ENCODE data around the gene INPP4B. TPM values are rescaled to one million over a fixed set of nuclear protein-coding genes. Genes with fewer than 3 reads are reported as not detected.

The INPP4B gene
- total RNA-seq, 1 donor from 2014 or later: 16.8 TPM

- Mint-ChIP-seq H3K4me3 (no peak overlapping the region), H3K4me1 (ENCODE audit: low read depth) (no peaks in the 10 kb centered on the region), H3K36me3 (ENCODE audit: low read depth) (peaks cover 8% of the 10 kb centered on the region), H3K27ac (no peak overlapping the region), H3K27me3 (ENCODE audit: insufficient read depth) (no peaks in the 10 kb centered on the region), H3K9me3 (peaks cover 12% of the 10 kb centered on the region)
- intact Hi-C loops (cut with micrococcal nuclease): no loop called here
- no peak for DNase-seq (ENCODE audit: low spot score)
These were observed 781.9 kb downstream of the INPP4B start for GRCh38 chr4:142064181-142064580.

DNA sequence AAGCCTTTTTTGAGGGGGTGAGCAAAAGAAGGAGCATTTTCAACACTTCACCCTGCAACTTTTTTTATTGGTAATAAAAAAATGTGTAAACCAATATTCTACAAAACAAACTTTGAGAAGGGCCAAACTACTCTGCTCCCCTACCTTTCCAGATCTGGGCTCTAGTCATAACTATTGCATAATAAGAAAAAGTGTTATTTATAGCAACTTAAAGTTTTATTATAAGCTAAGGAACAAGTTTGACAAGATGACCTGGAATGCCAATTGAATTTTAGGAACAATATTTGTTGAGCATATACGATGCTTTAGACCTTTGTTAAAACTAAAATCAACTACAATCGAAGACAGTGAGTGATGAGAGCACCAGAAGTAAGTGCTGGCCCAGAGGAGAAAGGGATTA lies 800.1 kb downstream of the INPP4B start:
- H3K4me1 Mint-ChIP-seq (ENCODE audit: low read depth): peaks cover 5% of the 10 kb centered on the region
- H3K4me3 Mint-ChIP-seq: no peak overlapping the region
- no peaks in the 10 kb centered on the region for H3K27me3 Mint-ChIP-seq (ENCODE audit: insufficient read depth)
- H3K27ac Mint-ChIP-seq: no peak overlapping the region
- intact Hi-C loops (cut with micrococcal nuclease): no loop called here
- DNase-seq (ENCODE audit: low spot score): no peak
- H3K36me3 Mint-ChIP-seq (ENCODE audit: low read depth): no peaks in the 10 kb centered on the region
- H3K9me3 Mint-ChIP-seq: no peaks in the 10 kb centered on the region

DNA sequence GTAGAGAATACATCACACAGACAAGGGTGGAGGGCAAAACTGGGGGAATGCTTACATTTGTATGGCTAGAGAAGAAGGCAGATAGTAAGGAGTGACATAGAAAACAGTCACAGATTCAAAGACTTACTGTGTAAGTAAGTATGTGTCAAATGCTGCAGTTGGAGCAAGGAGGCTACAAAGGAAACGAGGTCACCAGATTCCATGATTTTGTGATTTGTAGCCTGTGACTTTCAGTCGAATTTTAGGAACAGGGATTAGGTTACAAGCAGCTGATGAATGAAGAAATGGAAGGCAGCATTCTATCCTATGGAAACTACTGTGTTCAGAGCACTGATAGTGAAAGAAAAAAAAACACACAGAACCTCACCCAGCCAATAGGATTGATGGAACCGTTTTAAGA lies 801.8 kb downstream of the INPP4B start:
- intact Hi-C loops (cut with micrococcal nuclease): no loop called here
- H3K36me3 Mint-ChIP-seq (ENCODE audit: low read depth): no peaks in the 10 kb centered on the region
- no peak overlapping the region for H3K27ac Mint-ChIP-seq
- no peak overlapping the region for H3K4me3 Mint-ChIP-seq
- H3K9me3 Mint-ChIP-seq: no peaks in the 10 kb centered on the region
- H3K27me3 Mint-ChIP-seq (ENCODE audit: insufficient read depth): no peaks in the 10 kb centered on the region
- peaks cover 5% of the 10 kb centered on the region for H3K4me1 Mint-ChIP-seq (ENCODE audit: low read depth)
- no peak for DNase-seq (ENCODE audit: low spot score)

DNA sequence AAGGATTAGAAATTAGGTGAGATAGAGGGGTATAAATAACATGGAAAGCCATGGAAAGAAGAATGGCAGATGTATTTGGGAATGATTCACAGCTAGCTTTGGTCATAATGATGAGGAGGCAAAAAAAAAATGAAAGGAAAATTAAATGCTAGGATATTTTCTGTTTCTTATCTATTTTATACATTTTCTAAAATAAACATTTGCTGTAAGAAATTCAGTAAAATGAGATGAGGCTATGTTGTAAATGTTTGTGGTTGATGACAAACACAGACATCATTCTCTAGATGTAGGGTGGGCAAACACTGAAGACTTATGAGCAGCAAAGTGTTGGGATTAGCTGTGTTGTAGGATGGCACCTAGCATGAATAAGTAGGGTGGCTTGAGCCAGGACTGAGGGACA lies 802.6 kb downstream of the INPP4B start:
- Mint-ChIP-seq H3K36me3 (ENCODE audit: low read depth) (no peaks in the 10 kb centered on the region), H3K27me3 (ENCODE audit: insufficient read depth) (no peaks in the 10 kb centered on the region), H3K4me1 (ENCODE audit: low read depth) (peaks cover 12% of the 10 kb centered on the region), H3K27ac (no peak overlapping the region), H3K9me3 (no peaks in the 10 kb centered on the region), H3K4me3 (no peak overlapping the region)
- no peak for DNase-seq (ENCODE audit: low spot score)
- intact Hi-C loops (cut with micrococcal nuclease): no loop called here

DNA sequence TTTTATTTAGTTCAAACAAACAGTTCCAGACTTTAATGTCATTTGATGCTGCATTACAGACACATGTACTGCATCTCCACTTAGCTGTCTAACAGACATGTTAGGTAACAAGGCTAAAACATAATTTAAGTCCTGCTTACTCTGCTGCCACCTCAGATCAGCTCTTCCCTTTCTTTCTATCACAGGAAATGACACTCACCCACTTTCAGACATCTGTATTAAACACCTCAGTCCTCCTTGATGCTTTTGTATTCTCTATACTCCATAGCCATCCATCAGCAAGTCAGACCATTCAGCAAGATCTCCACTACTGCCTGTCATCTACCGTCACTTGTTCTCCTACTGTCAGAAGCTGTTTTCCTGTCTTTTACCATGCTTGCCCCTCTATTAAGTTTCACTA lies 804.3 kb downstream of the INPP4B start:
- Mint-ChIP-seq H3K27me3 (ENCODE audit: insufficient read depth) (no peaks in the 10 kb centered on the region), H3K4me3 (no peak overlapping the region), H3K27ac (no peak overlapping the region), H3K9me3 (no peaks in the 10 kb centered on the region), H3K36me3 (ENCODE audit: low read depth) (no peaks in the 10 kb centered on the region), H3K4me1 (ENCODE audit: low read depth) (peaks cover 15% of the 10 kb centered on the region)
- intact Hi-C loops (cut with micrococcal nuclease): no loop called here
- no peak for DNase-seq (ENCODE audit: low spot score)

GRCh38 chr4:142040043-142040442 lies 806.1 kb downstream of the INPP4B start:
- intact Hi-C loops (cut with micrococcal nuclease): no loop called here
- no peaks in the 10 kb centered on the region for H3K27me3 Mint-ChIP-seq (ENCODE audit: insufficient read depth)
- no peak overlapping the region for H3K27ac Mint-ChIP-seq
- peaks cover 15% of the 10 kb centered on the region for H3K4me1 Mint-ChIP-seq (ENCODE audit: low read depth)
- H3K9me3 Mint-ChIP-seq: no peaks in the 10 kb centered on the region
- no peak overlapping the region for H3K4me3 Mint-ChIP-seq
- DNase-seq (ENCODE audit: low spot score): no peak
- H3K36me3 Mint-ChIP-seq (ENCODE audit: low read depth): no peaks in the 10 kb centered on the region

GRCh38 chr4:142036795-142037583 lies 809.1 kb downstream of the INPP4B start:
- no peaks in the 10 kb centered on the region for H3K9me3 Mint-ChIP-seq

GRCh38 chr4:142035566-142035965 lies 810.5 kb downstream of the INPP4B start:
- Mint-ChIP-seq H3K4me1 (ENCODE audit: low read depth) (peaks cover 9% of the 10 kb centered on the region), H3K4me3 (no peak overlapping the region), H3K27ac (no peak overlapping the region), H3K9me3 (no peaks in the 10 kb centered on the region), H3K36me3 (ENCODE audit: low read depth) (no peaks in the 10 kb centered on the region), H3K27me3 (ENCODE audit: insufficient read depth) (no peaks in the 10 kb centered on the region)
- intact Hi-C loops (cut with micrococcal nuclease): no loop called here
- DNase-seq (ENCODE audit: low spot score): no peak

More at GRCh38 chr4:142036795-142037583, 809.1 kb downstream of the INPP4B start:
- no peak for DNase-seq (ENCODE audit: low spot score)
- no peaks in the 10 kb centered on the region for H3K27me3 Mint-ChIP-seq (ENCODE audit: insufficient read depth)
- H3K4me1 Mint-ChIP-seq (ENCODE audit: low read depth): peaks cover 14% of the 10 kb centered on the region
- intact Hi-C loops (cut with micrococcal nuclease): no loop called here
- H3K27ac Mint-ChIP-seq: no peak overlapping the region
- no peaks in the 10 kb centered on the region for H3K36me3 Mint-ChIP-seq (ENCODE audit: low read depth)
- H3K4me3 Mint-ChIP-seq: no peak overlapping the region

DNA sequence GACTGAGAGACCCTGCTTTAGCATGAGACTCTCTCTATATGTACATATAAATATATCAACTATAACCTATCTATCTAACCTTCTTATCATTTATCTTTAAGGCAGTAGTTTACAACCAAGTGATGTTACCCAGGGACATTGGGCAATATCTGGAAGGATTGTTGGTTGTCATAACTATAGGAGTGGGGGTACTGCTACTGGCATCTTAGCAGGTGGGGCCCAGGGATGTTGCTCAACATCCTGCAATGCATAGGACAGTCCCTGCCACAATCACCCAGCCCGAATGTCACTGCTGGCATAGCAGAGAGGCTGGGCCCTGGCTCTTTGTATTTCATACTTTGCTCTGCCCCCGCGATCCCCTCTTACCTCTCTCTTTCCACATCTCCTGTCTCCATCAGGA lies 812.0 kb downstream of the INPP4B start:
- Mint-ChIP-seq H3K36me3 (ENCODE audit: low read depth) (no peaks in the 10 kb centered on the region), H3K4me1 (ENCODE audit: low read depth) (peaks cover 9% of the 10 kb centered on the region), H3K27me3 (ENCODE audit: insufficient read depth) (no peaks in the 10 kb centered on the region), H3K27ac (no peak overlapping the region), H3K9me3 (no peaks in the 10 kb centered on the region), H3K4me3 (no peak overlapping the region)
- no peak for DNase-seq (ENCODE audit: low spot score)
- intact Hi-C loops (cut with micrococcal nuclease): no loop called here

DNA sequence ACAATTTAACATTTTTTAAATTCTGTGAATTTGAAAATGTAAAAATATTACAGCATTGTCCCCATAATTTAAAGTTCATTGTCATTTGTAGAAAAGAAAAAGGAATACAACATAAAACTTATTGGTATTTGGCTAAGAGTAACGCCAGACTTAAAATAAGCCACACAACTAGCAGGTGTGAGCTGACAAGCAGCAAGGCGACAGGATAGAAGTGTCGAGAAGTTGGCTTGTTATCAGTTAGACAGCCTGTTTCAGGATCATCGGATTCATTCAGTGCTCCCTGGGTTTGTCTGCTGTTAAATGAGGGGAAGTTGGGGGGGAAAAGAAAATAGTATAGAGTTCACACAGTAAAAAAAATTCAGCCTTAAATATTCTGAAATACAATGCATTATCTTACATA lies 816.1 kb downstream of the INPP4B start:
- no peaks in the 10 kb centered on the region for H3K9me3 Mint-ChIP-seq
- H3K4me3 Mint-ChIP-seq: no peak overlapping the region
- intact Hi-C loops (cut with micrococcal nuclease): no loop called here
- H3K36me3 Mint-ChIP-seq (ENCODE audit: low read depth): no peaks in the 10 kb centered on the region
- DNase-seq (ENCODE audit: low spot score): no peak
- H3K27me3 Mint-ChIP-seq (ENCODE audit: insufficient read depth): no peaks in the 10 kb centered on the region
- H3K27ac Mint-ChIP-seq: no peak overlapping the region
- no peaks in the 10 kb centered on the region for H3K4me1 Mint-ChIP-seq (ENCODE audit: low read depth)

DNA sequence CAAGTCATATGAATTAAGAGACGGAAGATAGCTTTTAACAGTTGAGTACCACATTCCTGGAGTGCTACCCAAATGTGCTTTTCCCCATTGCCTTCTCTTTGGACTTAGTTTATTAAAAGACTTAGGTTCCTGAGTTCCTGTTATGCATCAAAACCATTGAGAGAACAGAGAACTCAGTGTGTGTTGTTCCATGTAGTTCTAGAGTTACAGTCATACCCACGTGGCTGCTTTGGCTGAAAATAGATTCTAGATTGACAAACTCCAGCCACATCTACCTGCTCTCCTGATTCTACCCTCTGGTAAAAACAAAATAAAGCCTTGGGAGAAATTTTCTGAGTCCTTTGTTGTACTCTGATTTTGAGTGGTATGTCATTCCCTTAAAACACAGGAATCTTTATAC lies 824.3 kb downstream of the INPP4B start:
- Mint-ChIP-seq H3K4me3 (no peak overlapping the region), H3K4me1 (ENCODE audit: low read depth) (no peaks in the 10 kb centered on the region)

DNA sequence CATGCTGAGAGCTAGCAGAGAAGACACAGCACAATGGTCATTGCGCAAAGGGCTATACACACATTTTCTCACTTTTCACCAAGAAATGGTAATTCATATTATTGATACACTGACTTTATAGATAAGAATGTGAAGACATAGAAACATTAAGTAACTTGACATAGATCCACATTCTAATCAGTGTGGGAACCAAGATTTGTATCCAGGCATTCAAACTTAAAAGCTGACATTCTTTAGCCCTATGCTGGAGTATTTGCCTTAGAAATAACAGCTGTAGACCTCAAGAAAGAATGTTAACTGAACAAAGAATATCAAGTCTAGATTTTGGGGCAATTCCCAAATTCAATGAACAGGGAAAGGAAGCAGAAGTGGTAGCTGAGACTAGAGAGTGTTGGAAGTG lies 824.9 kb downstream of the INPP4B start:
- Mint-ChIP-seq H3K4me1 (ENCODE audit: low read depth) (no peaks in the 10 kb centered on the region), H3K9me3 (no peaks in the 10 kb centered on the region), H3K27me3 (ENCODE audit: insufficient read depth) (no peaks in the 10 kb centered on the region), H3K27ac (no peak overlapping the region), H3K36me3 (ENCODE audit: low read depth) (no peaks in the 10 kb centered on the region), H3K4me3 (no peak overlapping the region)
- no peak for DNase-seq (ENCODE audit: low spot score)
- intact Hi-C loops (cut with micrococcal nuclease): no loop called here

More for the DNA sequence above, 824.3 kb downstream of the INPP4B start:
- H3K9me3 Mint-ChIP-seq: no peaks in the 10 kb centered on the region
- H3K27me3 Mint-ChIP-seq (ENCODE audit: insufficient read depth): no peaks in the 10 kb centered on the region
- DNase-seq (ENCODE audit: low spot score): no peak
- intact Hi-C loops (cut with micrococcal nuclease): no loop called here
- H3K27ac Mint-ChIP-seq: no peak overlapping the region
- H3K36me3 Mint-ChIP-seq (ENCODE audit: low read depth): no peaks in the 10 kb centered on the region

- no peaks in the 10 kb centered on the region for H3K36me3 Mint-ChIP-seq (ENCODE audit: low read depth)
These were observed 830.1 kb downstream of the INPP4B start for GRCh38 chr4:142016031-142016430.

GRCh38 chr4:142009751-142010150 lies 836.4 kb downstream of the INPP4B start:
- Mint-ChIP-seq H3K4me1 (ENCODE audit: low read depth) (no peaks in the 10 kb centered on the region), H3K4me3 (no peak overlapping the region), H3K27ac (no peak overlapping the region), H3K9me3 (peaks cover 4% of the 10 kb centered on the region), H3K27me3 (ENCODE audit: insufficient read depth) (peaks cover 6% of the 10 kb centered on the region), H3K36me3 (ENCODE audit: low read depth) (no peaks in the 10 kb centered on the region)
- intact Hi-C loops (cut with micrococcal nuclease): no loop called here
- no peak for DNase-seq (ENCODE audit: low spot score)

More at GRCh38 chr4:142016031-142016430, 830.1 kb downstream of the INPP4B start:
- H3K27me3 Mint-ChIP-seq (ENCODE audit: insufficient read depth): peaks cover 6% of the 10 kb centered on the region
- peaks cover 4% of the 10 kb centered on the region for H3K9me3 Mint-ChIP-seq
- intact Hi-C loops (cut with micrococcal nuclease): no loop called here
- no peak for DNase-seq (ENCODE audit: low spot score)
- H3K27ac Mint-ChIP-seq: no peak overlapping the region
- no peak overlapping the region for H3K4me3 Mint-ChIP-seq
- H3K4me1 Mint-ChIP-seq (ENCODE audit: low read depth): no peaks in the 10 kb centered on the region
